H9 (cell line): ENCODE measurements around the gene HHAT. TPM values are rescaled to one million over a fixed set of nuclear protein-coding genes. Genes with fewer than 3 reads are reported as not detected.
A peak's percentile ranks its signal among the peaks of the same experiment; 100 is the strongest.

Experiments used
- DNase-seq: peaks from one replicate; pipeline ENCODE4 v3.0.0-alpha.2; 2017
- H2AFZ ChIP-seq: one replicate; pipeline ENCODE4 v1.6.1; 2013; ENCODE audit warnings: mild to moderate bottlenecking, low read length, control low read depth, moderate library complexity
- H2AK5ac ChIP-seq: 2 replicates; pipeline ENCODE4 v1.6.1; 2013; ENCODE audit warnings: low read length, control low read depth, mixed read lengths; ENCODE audit not compliant: insufficient read length
- H2BK120ac ChIP-seq: one replicate; pipeline ENCODE4 v1.6.1; 2013; ENCODE audit warnings: low read depth, mild to moderate bottlenecking, low read length, control low read depth, inconsistent platforms; ENCODE audit not compliant: poor library complexity, severe bottlenecking
- H2BK12ac ChIP-seq: 2 replicates; pipeline ENCODE4 v1.6.1; 2013; ENCODE audit warnings: low read length, control low read depth, mixed read lengths, low read depth; ENCODE audit not compliant: insufficient read length
- H2BK15ac ChIP-seq: 2 replicates; pipeline ENCODE4 v1.6.1; 2013; ENCODE audit warnings: low read depth, low read length, control low read depth
- H2BK20ac ChIP-seq: one replicate; pipeline ENCODE4 v1.6.1; 2013; ENCODE audit warnings: low read depth, mild to moderate bottlenecking, low read length, control low read depth, inconsistent platforms; ENCODE audit not compliant: poor library complexity, severe bottlenecking
- H2BK5ac ChIP-seq: 2 replicates; pipeline ENCODE4 v1.6.1; 2013; ENCODE audit warnings: low read length, control low read depth, mixed read lengths; ENCODE audit not compliant: insufficient read length
- H3K14ac ChIP-seq: 2 replicates; pipeline ENCODE4 v1.6.1; 2013; ENCODE audit warnings: low read length, control low read depth; ENCODE audit not compliant: insufficient read depth
- H3K18ac ChIP-seq: 2 replicates; pipeline ENCODE4 v1.6.1; 2013; ENCODE audit warnings: low read depth, mild to moderate bottlenecking, mixed read lengths, low read length, control low read depth; ENCODE audit not compliant: insufficient read length
- H3K23ac ChIP-seq: 2 replicates; pipeline ENCODE4 v1.6.1; 2013; ENCODE audit warnings: low read length, control low read depth, mixed read lengths, low read depth; ENCODE audit not compliant: insufficient read length
- H3K23me2 ChIP-seq: 2 replicates; pipeline ENCODE4 v1.6.1; 2013; ENCODE audit warnings: low read depth, mild to moderate bottlenecking, mixed read lengths, low read length, control low read depth; ENCODE audit not compliant: insufficient read length, poor library complexity, severe bottlenecking
- H3K27ac ChIP-seq: 2 replicates; pipeline ENCODE4 v1.5.1; 2013; ENCODE audit warnings: low read length, control low read depth, mixed read lengths, low read depth; ENCODE audit not compliant: insufficient read length
- H3K27me3 ChIP-seq: 2 replicates; pipeline ENCODE4 v1.6.1; 2013; ENCODE audit warnings: low read length, control low read depth, inconsistent platforms; ENCODE audit not compliant: insufficient read depth
- H3K4ac ChIP-seq: 2 replicates; pipeline ENCODE4 v1.6.1; 2013; ENCODE audit warnings: low read depth, mild to moderate bottlenecking, control low read depth, inconsistent platforms, low read length, moderate library complexity
- H3K4me1 ChIP-seq: 2 replicates; pipeline ENCODE4 v1.6.1; 2013; ENCODE audit warnings: low read length, control low read depth, inconsistent platforms; ENCODE audit not compliant: insufficient read depth
- H3K4me2 ChIP-seq: 2 replicates; pipeline ENCODE4 v1.6.1; 2013; ENCODE audit warnings: low read length, control low read depth, mixed read lengths; ENCODE audit not compliant: insufficient read length, insufficient read depth
- H3K56ac ChIP-seq: 2 replicates; pipeline ENCODE4 v1.6.1; 2013; ENCODE audit warnings: low read depth, mild to moderate bottlenecking, mixed read lengths, low read length, control low read depth; ENCODE audit not compliant: insufficient read length
- H3K79me1 ChIP-seq: 2 replicates; pipeline ENCODE4 v1.6.1; 2013; ENCODE audit warnings: low read depth, mild to moderate bottlenecking, moderate library complexity, low read length, control low read depth, inconsistent platforms; ENCODE audit not compliant: insufficient read depth, poor library complexity, severe bottlenecking
- H3K79me2 ChIP-seq: 2 replicates; pipeline ENCODE4 v1.6.1; 2013; ENCODE audit warnings: low read length, control low read depth, inconsistent platforms; ENCODE audit not compliant: insufficient read depth
- H3K9ac ChIP-seq: 2 replicates; pipeline ENCODE4 v1.6.1; 2013; ENCODE audit warnings: low read length, control low read depth, mixed read lengths; ENCODE audit not compliant: insufficient read length; ENCODE audit errors: extremely low read depth
- H3K9me3 ChIP-seq: one replicate; pipeline ENCODE4 v1.6.1; 2013; ENCODE audit warnings: low read depth, low read length, inconsistent platforms; ENCODE audit not compliant: control insufficient read depth
- H3T11ph ChIP-seq: one replicate; pipeline ENCODE4 v1.6.1; 2013; ENCODE audit warnings: mild to moderate bottlenecking, low read length, control low read depth, inconsistent platforms
- H4K20me1 ChIP-seq: one replicate; pipeline ENCODE4 v1.6.1; 2013; ENCODE audit not compliant: control insufficient read depth, insufficient read length, insufficient read depth
- H4K5ac ChIP-seq: 2 replicates; pipeline ENCODE4 v1.6.1; 2013; ENCODE audit warnings: low read depth, mild to moderate bottlenecking, mixed read lengths, low read length, control low read depth; ENCODE audit not compliant: insufficient read length
- H4K8ac ChIP-seq: replicated peaks from 2 replicates; pipeline ENCODE4 v1.6.1; 2013; ENCODE audit warnings: low read length, control low read depth, mixed read lengths, low read depth; ENCODE audit not compliant: insufficient read length
- H4K91ac ChIP-seq: 2 replicates; pipeline ENCODE4 v1.6.1; 2013; ENCODE audit warnings: low read depth, mild to moderate bottlenecking, moderate library complexity, mixed read lengths, low read length, control low read depth; ENCODE audit not compliant: insufficient read length
- H3K27ac Mint-ChIP-seq, 3 experiments: 2 replicates in 2 of 3; 3 replicates in 1 of 3; pipeline ENCODE4 v1.8.0; 2020 to 2021; ENCODE audit warnings: mixed read lengths in 3 of 3, mild to moderate bottlenecking in 1 of 3, moderate library complexity in 1 of 3
- H3K27me3 Mint-ChIP-seq: 2 replicates; pipeline ENCODE4 v1.8.0; 2021; ENCODE audit warnings: low read depth, mild to moderate bottlenecking, moderate library complexity, mixed read lengths
- H3K36me3 Mint-ChIP-seq, 3 experiments: 2 replicates in 2 of 3; 3 replicates in 1 of 3; pipeline ENCODE4 v1.8.0; 2020 to 2021; ENCODE audit warnings: low read depth in 3 of 3, mixed read lengths in 3 of 3; ENCODE audit not compliant: insufficient read depth in 1 of 3
- H3K4me1 Mint-ChIP-seq, 2 experiments: 2 replicates each; pipeline ENCODE4 v1.8.0; 2020; ENCODE audit warnings: mixed read lengths in 2 of 2
- H3K4me3 Mint-ChIP-seq, 2 experiments: 2 replicates in 1 of 2; 3 replicates in 1 of 2; pipeline ENCODE4 v1.8.0; 2020 to 2021; ENCODE audit warnings: mild to moderate bottlenecking in 2 of 2, mixed read lengths in 2 of 2, moderate library complexity in 1 of 2
- H3K9me3 Mint-ChIP-seq, 2 experiments: 2 replicates in 1 of 2; 3 replicates in 1 of 2; pipeline ENCODE4 v1.8.0; 2020; ENCODE audit warnings: mild to moderate bottlenecking in 2 of 2, mixed read lengths in 2 of 2, moderate library complexity in 1 of 2
- CTCF ChIP-seq: fragments of 200-600 bp; sonication (generic); conservative IDR thresholded peaks from 3 replicates; pipeline ENCODE4 v1.8.0; 2021; ENCODE audit warnings: antibody characterized with exemption, mild to moderate bottlenecking
- WGBS: extraction: QIAGEN DNeasy Blood & Tissue Kit; methylation state at CpG from one replicate; pipeline ENCODE4 v1.1.7; 2013; ENCODE audit warnings: missing lambda C conversion rate, low lambda C conversion rate, mixed read lengths; ENCODE audit not compliant: insufficient read length; ENCODE audit errors: extremely low coverage; 5-methylcytosine and 5-hydroxymethylcytosine counted together
- total RNA-seq: library from RNA; stranded (reverse); gene quantifications from 2 replicates; pipeline ENCODE4 v1.2.1, GENCODE V29; 2021

The HHAT gene
- total RNA-seq, 1 experiment from 2014 or later = 0.48 TPM

- H3K27me3 ChIP-seq = no peaks in the 10 kb centered on the region
- H2BK15ac ChIP-seq = no peak overlapping the region
- H2AK5ac ChIP-seq = no peak overlapping the region
- no peak overlapping the region for H3T11ph ChIP-seq
- H4K8ac ChIP-seq = no peak overlapping the region
- Mint-ChIP-seq H3K36me3 (no peaks in the 10 kb centered on the region; a peak in 1 of 7 replicates), H3K9me3 (no peaks in the 10 kb centered on the region), H3K27me3 (no peaks in the 10 kb centered on the region; the same call in 1 of the 2 replicates), H3K27ac (0 out of 7 replicates have a peak overlapping the region, but pooled peaks of 1 of the 3 experiments have one; percentile 62), H3K4me3 (no peak overlapping the region), H3K4me1 (peaks cover 14 to 20% of the 10 kb centered on the region in 2 experiments)
- no peak overlapping the region for H3K56ac ChIP-seq
- no peak overlapping the region for H3K27ac ChIP-seq
- TF ChIP-seq CTCF = no peak
- DNase-seq = no peak
- H3K79me2 ChIP-seq = no peaks in the 10 kb centered on the region
- no peak overlapping the region for H2BK12ac ChIP-seq
- H3K18ac ChIP-seq = no peak overlapping the region
- no peak overlapping the region for H3K4ac ChIP-seq
- H2BK20ac ChIP-seq = no peak overlapping the region
- H2BK5ac ChIP-seq = no peak overlapping the region
- no peak overlapping the region for H2AFZ ChIP-seq
- no peak overlapping the region for H2BK120ac ChIP-seq
- H4K5ac ChIP-seq = no peak overlapping the region
- H3K79me1 ChIP-seq = no peaks in the 10 kb centered on the region
- no peaks in the 10 kb centered on the region for H4K20me1 ChIP-seq
- WGBS = no CpG with 5 or more reads among the region's 3 CpGs
- peaks cover 3% of the 10 kb centered on the region; the same call in 1 of the 2 replicates for H3K4me1 ChIP-seq
- no peak overlapping the region for H4K91ac ChIP-seq
- no peak overlapping the region for H3K23ac ChIP-seq
- no peak overlapping the region for H3K9ac ChIP-seq
- H3K14ac ChIP-seq = no peak overlapping the region
- H3K4me2 ChIP-seq = no peak overlapping the region
- no peaks in the 10 kb centered on the region for H3K9me3 ChIP-seq
- no peaks in the 10 kb centered on the region for H3K23me2 ChIP-seq
These were observed 198.4 kb downstream of the HHAT start for GRCh38 chr1:210527091-210527490.
